ENCODE results near the gene BTBD2.

BTBD2 gene

DNA sequence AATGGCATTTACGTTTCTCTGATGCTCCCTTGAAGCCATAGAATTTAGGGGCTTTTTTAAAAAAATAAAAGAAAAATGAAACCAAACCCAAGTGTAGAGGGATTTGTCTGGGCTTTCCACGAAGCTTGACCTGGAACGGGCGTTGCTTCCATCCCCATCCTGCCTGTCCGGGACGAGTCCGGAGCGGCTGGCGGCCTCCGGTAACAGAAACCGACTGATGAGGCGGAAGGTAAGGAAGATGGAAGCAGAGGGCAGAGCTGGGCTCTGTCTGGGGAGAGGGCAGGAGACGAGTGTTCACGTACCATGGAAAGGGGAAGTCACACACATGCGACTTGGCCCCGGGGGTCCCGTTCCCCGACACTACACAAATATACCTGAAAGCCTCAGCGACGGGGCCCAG, 34.3 kb downstream of the BTBD2 start:
- DNase-seq: no peak

DNA sequence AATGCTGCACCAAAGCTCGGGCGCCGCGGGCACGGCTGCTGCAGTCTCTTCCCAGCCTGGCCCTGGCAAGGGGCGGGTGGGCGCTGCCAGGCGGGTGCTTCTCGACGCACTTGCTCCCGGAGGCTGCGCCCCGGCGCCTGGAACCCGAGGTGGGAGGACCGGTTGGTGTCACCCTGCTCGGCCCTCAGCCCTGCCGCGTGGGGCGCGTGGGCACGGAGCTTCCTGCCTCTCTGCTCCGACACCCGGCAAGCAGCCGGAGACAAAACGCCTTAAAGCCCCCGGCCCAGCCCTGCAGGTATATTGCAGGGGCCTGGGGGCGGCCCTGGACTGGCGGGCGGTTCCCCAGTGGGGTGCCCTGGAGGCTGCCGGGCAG, 34.7 kb downstream of the BTBD2 start:
- DNase-seq: no peak

- no peak for DNase-seq
Measured at GRCh38 chr19:1980091-1980808, 35.3 kb downstream of the BTBD2 start.

DNA sequence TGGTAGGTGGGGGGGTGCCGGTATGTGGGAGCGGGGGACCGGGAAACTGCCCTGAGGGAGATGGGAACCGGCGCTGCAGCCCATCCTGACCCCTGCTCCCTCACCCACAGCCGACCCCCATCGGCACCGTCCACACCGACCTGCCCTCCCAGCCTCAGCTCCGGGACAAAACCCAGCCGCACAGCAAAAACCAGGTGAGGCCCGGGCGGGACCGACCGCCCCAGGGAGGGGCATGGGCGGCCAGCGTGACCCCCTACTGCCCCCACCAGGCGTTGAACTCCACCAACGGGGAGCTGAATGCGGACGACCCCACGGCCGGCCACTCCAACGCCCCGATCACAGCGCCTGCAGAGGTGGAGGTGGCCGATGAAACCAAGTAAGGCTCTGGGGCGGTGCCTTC, 35.9 kb downstream of the BTBD2 start:
- DNase-seq: no peak

- no peak for DNase-seq
Measured at GRCh38 chr19:1979017-1979416, 36.5 kb downstream of the BTBD2 start.

- no peak for DNase-seq
Measured at GRCh38 chr19:1978346-1978894, 37.1 kb downstream of the BTBD2 start.

DNA sequence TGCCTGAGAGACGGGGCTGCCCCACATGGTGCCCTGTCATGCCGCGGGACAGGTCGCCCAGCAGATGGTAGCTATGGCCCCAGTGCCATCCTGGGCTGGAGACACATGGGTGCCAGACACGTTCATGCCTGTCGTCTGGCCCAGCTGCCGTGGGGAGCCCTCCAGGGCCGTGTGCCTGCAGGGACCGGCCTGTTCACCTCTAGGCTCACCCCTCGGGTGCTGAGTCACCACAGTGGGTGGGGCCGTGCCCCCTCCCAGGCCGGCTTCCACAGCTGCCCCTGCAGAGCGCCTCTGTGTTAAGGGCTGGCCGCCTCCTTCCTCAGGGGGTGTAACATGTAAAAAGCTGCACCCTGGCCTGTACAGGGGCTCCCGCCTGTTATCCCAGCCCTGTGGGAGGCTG, 38.4 kb downstream of the BTBD2 start:
- no peak for DNase-seq

DNA sequence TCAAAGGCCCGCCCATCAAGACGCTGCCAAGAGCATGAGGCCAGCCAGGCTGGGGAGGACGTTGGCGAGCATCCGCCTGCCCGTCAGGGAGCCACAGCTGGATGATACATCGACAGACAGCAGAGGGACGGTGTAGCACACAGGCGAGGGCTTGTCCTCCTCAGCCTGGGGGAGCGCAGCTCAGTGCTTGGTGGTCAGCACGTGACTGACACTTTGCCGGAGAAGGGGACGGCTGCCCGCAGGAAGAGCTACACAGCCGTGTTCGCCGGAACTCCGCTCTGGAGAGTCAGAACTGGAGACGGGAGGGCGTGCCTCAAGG, 40.4 kb downstream of the BTBD2 start:
- no peak for DNase-seq

DNA sequence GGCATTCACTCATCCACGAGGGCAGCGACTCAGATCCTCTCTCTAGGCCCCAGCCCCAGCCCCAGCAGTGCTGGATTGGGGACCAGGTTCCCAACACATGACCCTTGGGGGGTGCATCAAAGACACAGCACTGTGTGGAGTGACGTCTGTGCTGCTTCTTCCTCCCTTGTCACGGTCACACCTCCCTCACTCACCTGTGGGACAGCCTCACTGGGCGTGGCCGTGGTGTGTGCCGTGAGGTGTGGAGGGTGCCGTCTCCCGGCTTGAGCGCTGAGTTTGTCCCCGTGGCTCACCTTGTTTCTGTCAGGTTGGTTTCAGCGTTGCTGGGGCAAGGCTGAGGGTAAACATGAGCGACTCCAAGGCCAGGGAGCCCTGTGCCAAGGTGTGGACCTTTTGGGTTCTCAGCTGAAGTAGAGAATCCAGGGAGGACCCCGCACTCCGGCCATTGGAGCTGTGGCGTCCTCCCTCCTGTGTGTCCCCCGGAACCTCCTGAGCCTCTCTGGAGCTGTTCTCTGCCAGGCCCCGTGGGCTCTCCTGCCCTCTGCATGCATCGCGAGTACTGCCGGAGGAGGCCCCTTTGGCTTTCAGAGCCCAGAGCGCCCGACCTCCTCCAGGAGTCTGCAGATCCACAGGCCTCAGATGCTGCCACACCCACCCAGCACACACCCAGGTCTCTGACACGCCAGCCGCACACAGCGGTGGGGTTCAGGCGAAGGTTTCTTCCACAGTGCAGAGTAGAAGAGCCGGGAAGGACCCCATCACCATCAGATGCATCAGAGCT, 40.9 kb downstream of the BTBD2 start:
- no peak for DNase-seq

- DNase-seq: no peak
Measured at GRCh38 chr19:1970806-1971502, 44.6 kb downstream of the BTBD2 start.

DNA sequence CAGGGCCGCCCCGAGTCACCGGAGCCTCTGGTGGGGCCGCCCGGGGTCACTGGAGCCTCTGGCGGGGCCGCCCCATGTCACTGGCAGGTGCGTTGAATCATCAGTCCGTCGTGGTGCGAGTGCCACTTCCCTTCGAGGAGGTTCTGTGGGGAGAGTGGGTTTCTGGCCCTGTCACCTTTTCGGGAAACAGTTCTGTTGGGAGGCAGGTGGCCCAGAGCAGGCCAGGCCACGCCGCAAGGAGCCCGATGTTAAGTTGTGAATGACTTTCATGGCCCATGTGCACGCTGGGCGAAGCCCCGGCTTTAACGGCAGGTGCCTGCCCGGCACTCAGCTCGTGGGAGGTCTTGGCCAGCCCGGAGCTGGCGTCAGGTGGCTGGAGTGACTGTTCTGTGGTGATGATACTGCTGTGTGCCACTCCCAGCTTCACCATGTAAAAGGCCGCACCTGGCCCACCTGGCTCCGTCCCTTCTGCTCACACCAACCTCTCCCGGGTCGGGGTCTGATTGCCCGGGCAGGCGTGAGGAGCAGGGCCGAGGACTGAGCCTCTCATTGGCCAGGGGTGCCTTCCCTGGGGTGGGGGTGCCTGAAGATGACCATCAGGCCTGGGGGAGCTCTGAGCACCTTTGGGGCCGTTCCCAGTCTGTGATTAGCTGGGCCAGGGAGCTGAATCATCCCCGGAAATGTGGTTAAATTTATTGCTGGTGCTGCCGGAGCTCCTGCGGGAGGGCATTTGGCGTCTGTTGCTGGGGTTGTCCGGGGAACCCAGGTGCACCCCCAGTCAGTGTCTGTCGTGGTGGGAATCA, 45.3 kb downstream of the BTBD2 start:
- no peak for DNase-seq

- DNase-seq: no peak
Measured at GRCh38 chr19:1969176-1970002, 46.1 kb downstream of the BTBD2 start.

- DNase-seq: no peak
Measured at GRCh38 chr19:1968279-1969175, 47.0 kb downstream of the BTBD2 start.

GRCh38 chr19:1967087-1967608, 48.4 kb downstream of the BTBD2 start:
- no peak for DNase-seq

GRCh38 chr19:1962674-1963073, 52.8 kb downstream of the BTBD2 start:
- DNase-seq: no peak

DNA sequence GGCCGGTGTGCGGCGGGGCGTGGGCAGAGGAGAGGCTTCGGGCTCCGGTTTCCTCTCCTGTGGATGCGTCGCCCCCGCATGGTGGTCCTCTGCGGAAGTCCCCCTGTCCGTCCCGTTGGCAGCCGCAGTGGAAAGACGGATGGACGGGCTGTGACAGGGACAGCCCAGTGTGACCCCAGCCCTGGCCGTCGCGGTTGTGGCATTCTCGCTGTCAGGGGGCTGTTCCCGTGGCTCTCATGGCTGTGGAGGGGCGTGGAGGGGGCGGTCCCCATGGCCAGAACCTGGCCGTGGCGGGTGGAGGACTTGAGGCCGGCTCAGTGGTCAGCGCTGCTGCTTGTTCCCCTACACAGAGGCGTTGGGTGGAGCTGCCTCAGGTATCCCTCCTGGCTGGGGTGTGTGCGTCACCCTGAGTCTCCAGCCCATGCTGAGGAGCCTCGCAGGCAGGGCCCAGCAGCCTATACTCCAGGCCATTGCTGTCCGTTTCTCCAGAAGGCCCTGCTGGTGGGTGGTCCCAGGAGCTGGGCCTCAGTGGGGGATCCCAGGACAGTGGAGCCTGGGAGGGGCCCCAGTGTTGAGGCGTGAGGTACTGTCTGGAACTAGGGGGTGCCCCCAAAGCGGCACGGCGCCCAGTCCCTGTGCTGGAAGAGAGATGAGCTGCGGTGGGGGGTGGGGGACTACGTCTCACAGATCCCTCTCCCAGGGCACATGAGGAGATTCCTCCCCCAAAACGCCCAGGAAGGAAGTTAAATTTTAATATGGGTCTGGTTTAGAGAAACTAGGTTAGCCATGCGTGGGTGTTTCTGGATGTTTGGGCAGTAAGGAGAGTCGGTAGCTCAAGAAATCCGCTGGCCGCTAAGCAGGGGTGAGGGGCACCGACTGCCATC, 54.3 kb downstream of the BTBD2 start:
- DNase-seq: no peak

DNA sequence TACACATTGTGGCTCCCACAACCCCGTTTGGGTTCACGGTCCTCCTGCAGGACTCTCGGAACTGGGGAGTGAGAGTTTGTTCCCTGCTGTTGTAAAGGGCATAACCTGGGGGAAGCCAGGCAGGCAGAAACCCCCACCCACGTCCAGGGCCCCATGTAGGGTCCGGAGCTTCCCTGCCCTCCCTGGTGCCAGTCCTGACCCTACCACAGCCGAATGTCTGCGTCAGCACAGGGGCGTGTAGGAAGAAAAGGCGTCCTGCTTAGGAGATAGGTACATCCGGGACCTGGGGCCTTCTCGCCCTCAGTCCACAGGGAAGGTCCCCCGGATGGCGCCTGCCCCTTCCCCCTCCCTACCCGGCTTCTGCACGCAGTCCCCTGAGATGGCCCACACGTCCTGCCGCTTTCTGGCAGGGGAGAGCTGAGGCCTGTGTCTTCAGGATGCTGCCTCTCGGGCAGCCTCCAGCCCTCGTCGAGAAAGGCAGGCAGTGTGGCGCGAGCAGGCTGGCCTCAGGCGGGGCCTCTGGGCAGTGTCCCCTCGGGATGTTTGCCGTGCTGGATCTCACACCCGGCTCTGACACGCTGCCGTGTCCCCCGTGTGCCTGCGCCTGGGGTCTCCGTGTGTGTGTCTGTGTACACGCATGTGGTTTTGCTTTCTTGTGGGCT, 55.5 kb downstream of the BTBD2 start:
- DNase-seq: no peak

DNA sequence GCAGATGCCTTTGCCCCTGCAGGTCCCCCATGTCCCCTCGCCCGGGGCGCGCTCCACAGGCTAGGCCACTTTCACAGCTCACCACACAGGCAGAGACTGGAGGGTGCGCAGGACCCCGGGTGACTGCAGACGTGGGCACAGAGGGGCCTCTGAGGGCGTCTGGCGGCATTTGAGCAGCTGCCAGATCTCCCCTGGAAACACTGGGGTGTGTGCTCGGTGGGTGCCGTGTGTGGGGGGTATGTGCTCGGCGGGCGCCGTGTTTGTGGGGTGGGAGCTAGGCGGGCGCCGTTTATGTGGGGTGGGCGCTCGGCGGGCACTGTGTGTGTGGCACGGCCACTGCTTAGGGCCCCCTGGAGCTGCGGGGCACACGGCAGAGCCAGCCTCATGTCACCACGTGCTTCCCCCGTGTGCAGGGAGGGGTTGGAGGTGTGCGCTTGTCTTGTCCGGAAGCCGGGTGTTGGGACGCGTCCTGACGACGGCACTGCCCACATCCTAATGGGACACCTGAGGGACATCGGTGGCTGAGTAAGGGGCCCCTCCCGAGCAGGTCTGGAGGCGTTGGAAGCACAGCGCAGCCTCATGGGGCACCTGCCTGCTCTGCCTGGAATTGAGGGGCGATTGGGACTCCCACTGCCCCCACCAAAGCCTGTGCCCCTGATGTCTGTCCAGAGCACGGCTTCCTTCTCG, 57.8 kb downstream of the BTBD2 start:
- DNase-seq: no peak

Measured in stimulated activated CD4-positive, alpha-beta T cell treated with anti-CD3 and anti-CD28 coated beads, Interleukin-4, amount 100 ng/mL, for 4 hours (primary cell).